ENCODE results near the gene B3GAT3.
"Not testable (repeated sequence)": the region's sequence is repeated elsewhere in the genome, so short reads cannot be mapped to it uniquely, and the experiment has no call there.

B3GAT3 gene

DNA sequence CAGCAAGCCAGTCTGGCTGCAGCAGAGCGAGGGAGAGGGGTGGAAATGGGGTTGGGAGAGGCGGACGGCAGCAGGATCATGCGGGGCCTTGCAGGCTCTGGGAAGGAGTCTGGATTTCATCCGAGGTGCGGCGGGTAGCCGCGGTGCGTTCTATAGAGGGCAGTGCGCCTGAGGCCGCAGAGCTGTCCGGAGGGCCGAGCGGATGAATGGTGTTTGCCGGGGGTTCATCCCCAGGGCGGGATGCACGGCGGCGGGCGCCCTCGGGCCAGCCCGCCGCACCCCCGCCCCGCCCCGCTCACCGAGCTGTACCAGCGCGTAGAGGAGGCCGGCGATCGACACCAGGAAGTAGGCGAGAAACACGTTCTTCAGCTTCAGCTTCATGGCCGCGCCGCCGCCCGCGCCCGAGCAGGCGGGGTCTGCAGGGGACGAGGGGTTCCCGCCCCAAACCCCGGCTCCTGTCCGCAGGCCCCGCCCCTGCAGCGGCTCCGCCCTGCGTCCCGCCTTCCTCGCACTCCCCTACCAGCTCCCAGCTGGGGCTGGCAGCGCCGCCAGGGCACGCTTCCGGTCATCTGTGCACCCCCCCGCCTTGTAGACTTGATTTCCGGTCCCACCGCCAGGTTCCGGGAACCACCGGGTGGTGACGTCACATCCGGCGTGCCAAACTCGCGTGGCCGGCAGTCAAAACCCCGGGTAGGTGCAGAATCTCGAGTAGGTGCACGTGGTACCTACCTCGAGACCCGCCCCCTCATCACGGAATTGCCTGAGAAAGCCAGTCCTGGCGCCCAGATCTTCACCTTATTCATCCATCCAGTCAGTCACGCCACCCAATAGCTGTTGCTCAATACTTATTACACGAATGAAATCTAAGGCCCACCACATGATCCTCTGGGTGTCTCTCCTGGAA lies at the start of gene B3GAT3:
TSS of gene B3GAT3 (minus strand) at position 420 of the 904 bp plus-strand sequence. CDS start at position 381, 39 bp downstream.
- peak; percentile 97 for DNase-seq (ENCODE audit: low spot score)

GRCh38 chr11:62671236-62671607 lies 49.4 kb upstream of the B3GAT3 start:
- DNase-seq (ENCODE audit: low spot score) = peak; percentile 52

DNA sequence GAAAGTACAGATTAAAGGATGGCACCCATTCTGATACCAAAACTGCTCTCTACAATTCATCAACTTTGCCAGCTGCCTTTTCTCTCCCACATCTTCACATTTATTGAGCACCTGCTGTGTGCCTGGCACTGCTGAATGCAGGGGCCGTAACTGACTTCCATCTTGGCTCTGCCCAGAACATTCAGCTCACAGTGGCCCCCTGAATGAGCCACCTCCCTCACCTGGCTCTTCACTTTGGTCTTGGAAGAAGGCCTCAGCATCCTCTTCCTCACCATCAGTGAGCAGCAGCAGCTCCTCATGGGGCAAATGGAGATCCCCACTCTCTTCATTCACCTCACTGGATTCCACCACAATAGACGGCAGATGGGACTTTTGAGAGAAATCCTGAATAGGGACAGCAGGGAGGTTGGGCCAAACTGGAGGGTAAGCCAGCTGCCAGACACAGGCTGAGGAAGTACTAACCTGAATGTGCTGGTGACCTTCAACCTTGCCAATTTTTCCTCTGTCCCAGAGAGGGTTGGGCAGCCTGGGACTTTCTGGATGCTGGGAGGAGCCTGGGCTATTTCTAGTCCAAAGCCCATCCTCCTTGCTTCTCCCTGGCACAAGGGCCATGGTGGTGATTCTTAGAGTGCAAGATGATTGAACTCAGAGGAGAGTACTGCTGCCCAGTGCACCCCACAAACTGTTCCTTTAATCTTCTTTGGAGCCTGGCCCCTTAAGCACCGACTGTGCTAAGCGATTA lies 47.8 kb upstream of the B3GAT3 start:
- peak; percentile 57 for DNase-seq (ENCODE audit: low spot score)

- no peak for DNase-seq (ENCODE audit: low spot score)
Observed at GRCh38 chr11:62667460-62667859, 45.7 kb upstream of the B3GAT3 start.

- DNase-seq (ENCODE audit: low spot score) = no peak
Observed at GRCh38 chr11:62666259-62666926, 44.6 kb upstream of the B3GAT3 start.

GRCh38 chr11:62665599-62666258 lies 43.9 kb upstream of the B3GAT3 start:
- DNase-seq (ENCODE audit: low spot score) = peak; percentile 70

DNA sequence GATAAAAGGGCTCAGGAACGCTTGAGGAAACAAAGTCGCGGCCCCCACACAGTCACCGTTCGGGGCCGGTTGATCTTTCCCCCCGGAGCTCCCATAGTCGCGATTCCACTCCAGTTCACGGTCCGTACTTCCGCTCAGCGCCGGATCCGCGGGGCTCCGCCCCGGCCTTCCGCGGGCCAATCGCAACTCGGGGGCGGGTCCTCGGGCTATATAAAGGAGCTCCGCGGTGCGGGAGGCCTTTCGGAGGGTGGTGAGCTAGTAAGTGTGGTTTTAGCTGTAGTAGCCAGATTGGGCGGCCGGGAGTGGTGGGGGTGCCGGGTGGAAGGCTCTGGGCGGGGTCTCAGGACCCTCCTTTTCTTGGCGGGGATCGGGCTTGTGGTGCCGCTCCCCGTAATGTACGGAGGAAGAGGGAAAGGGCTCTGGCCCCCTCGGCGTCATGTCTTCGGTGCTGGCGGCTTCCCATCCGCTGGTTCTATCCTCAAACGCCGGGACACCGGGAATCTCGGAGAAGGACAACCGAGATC lies 43.4 kb upstream of the B3GAT3 start, which contains the start of the genes C11orf98 and CSKMT:
TSS of gene C11orf98 (minus strand) at position 136 of the 524 bp plus-strand sequence. CDS start at position 95, 41 bp downstream.
TSS of gene CSKMT (plus strand) at position 238 of the 524 bp plus-strand sequence. CDS start 568 bp downstream, outside the sequence.
- DNase-seq (ENCODE audit: low spot score) = peak; percentile 92

DNA sequence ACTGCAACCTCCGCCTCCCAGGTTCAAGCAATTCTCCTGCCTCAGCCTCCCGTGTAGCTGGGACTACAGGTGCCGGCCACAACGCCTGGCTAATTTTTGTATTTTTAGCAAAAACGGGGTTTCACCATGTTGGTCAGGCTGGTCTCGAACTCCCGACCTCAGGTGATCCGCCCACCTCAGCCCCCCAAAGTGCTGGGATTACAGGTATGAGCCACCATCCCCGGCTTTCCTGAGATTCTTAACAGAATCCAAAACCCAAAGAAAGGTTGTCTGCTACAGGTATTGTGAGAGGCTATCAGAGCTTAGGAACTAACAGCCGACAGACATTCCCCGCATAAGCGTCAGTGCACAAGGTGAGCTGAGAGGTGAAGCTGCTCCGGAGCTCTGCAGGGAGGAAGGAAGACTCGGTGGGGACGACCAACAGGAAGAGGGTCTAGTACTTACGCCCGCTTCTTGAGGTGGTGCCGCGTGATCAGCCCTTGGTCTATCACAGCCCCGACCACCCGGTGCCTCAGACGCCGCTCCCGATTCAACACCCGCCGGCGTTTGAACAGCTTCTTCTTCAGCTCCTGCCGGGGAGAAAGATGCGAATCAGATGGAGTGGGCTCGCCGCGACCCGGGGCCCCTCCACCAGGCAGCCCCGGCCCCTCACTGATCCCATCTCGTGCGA lies 42.8 kb upstream of the B3GAT3 start:
- DNase-seq (ENCODE audit: low spot score) = peak; percentile 70

- no peak for DNase-seq (ENCODE audit: low spot score)
Observed at GRCh38 chr11:62656796-62657429, 35.1 kb upstream of the B3GAT3 start.

GRCh38 chr11:62654297-62654696 lies 32.5 kb upstream of the B3GAT3 start:
- DNase-seq (ENCODE audit: low spot score) = no peak

GRCh38 chr11:62652161-62653006 lies 30.6 kb upstream of the B3GAT3 start:
- DNase-seq (ENCODE audit: low spot score) = no peak

DNA sequence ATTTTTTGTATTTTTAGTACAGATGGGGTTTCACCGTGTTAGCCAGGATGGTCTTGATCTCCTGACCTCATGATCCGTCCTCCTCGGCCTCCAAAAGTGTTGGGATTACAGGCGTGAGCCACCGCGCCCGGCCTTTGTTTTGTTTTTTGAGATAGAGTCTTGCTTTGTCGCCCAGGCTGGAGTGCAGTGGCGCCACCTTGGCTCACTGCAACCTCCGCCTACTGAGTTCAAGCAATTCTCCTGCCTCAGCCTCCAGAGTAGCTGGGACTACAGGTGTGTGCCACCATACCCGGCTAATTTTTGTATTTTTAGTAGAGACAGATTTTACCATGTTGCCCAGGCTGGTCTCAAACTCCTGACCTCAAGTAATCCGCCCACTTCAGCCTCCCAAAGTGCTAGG lies 28.5 kb upstream of the B3GAT3 start:
- not testable (repeated sequence) for DNase-seq (ENCODE audit: low spot score)

DNA sequence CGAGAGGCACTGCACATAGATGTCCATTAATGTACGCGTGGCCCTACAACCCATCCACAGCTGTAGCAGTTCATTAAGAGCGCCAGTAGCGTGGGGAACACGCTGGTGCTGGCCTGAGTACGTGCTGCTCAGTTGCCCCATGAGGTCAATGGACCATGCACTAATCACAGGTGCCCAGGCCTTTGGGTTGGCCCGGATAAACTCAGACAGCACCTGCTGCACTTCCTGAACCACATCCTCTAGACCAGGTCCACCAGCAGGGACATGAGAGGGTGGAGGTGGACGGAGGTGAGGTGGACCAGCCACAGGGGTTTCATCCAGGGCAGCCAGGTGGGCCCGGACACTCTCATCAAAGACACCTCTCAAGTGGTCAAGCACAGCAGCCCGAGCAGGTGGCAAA lies 27.7 kb upstream of the B3GAT3 start:
- DNase-seq (ENCODE audit: low spot score) = no peak

GRCh38 chr11:62648967-62649364 lies 27.2 kb upstream of the B3GAT3 start:
- no peak for DNase-seq (ENCODE audit: low spot score)

DNA sequence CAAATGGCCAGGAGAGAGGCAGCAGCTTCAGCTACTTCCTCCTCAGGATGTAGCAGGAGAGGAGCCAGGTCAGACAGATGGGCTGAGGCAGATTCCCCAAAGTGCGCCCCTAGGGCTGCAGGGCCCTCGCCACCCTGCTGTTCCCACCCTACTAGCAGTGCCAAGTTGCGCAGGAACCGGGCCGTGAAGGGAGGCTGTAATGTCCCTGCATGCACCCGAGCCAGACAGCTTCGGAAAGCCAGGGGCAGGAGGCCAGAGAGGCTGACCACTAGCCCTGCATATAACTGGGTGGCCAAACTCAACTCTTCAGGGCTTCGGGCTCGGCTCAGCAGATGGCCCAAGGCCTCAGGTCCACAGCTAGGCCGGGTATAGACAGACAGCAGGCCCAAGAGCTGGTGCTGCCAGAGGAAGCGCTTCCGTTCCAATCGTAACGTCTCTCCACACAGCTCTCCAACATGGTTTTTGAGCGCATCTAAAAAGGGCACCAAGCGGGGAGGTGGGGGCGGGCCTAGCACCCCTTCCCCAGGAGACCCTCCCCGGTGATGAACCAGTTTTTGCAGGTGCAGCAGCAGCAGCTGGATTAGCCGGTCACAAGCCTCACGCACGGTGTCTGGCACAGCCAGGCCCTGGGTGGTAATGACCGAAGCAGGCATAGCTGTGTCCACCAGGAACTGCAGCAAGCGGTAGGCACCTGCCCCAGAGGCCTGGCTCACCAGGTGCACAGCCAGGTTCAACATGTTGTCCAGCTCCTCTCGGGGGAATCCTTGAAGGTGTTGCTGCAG lies 26.6 kb upstream of the B3GAT3 start:
- DNase-seq (ENCODE audit: low spot score) = no peak

DNA sequence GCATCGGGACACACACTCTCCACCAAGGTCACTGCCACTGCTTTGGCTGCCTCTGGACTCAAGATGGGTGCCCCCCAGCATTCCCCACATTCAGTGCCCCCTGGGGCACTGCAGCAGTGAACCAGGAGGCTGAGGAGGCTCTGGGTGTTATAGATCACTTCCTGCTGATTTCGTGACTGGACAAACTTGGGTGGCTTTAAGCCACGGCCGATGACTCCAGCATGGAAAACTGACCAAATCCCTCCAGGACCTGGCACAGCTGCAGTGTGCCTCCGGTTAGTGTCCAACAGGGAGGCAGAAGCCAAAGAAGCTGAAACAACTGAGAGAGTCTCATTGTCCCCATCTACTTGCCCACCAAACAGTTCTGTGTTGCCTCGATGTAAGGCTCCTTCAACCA lies 25.8 kb upstream of the B3GAT3 start:
- DNase-seq (ENCODE audit: low spot score) = no peak

- no peak for DNase-seq (ENCODE audit: low spot score)
Observed at GRCh38 chr11:62646825-62647608, 25.2 kb upstream of the B3GAT3 start.

Measured in RKO (cell line).